ENCODE measurements around the gene ST3GAL4. TPM values are rescaled to one million over a fixed set of nuclear protein-coding genes. Genes with fewer than 3 reads are reported as not detected.

ST3GAL4 gene
- total and polyA plus RNA-seq, 7 experiments from 2014 or later, result 2.7 to 13.4 (median 4.1) TPM

- H3K27ac ChIP-seq (ENCODE audit: low read depth, low read length), result no peak overlapping the region
- H3K27me3 ChIP-seq (ENCODE audit: control insufficient read depth in 2 of 2, insufficient read depth in 2 of 2, low read length in 2 of 2), result no peaks in the 10 kb centered on the region
- no peak for DNase-seq
- ATAC-seq, result no peak
- peak overlapping the region in 2 of 9 donors; percentile 20 to 76 for H3K27ac Mint-ChIP-seq
- CTCF ChIA-PET, result no interaction called here
- peaks cover 3 to 33% (median 17%) of the 10 kb centered on the region in 7 donors for H3K4me1 Mint-ChIP-seq
- H3K27me3 Mint-ChIP-seq, result no peaks in the 10 kb centered on the region
- no peaks in the 10 kb centered on the region for H3K9me3 ChIP-seq (ENCODE audit: control insufficient read depth in 2 of 3, low read length in 3 of 3)
- H3K36me3 ChIP-seq (ENCODE audit: control insufficient read depth in 2 of 3, insufficient read depth in 3 of 3, low read length in 3 of 3), result peaks cover 0 to 30% (median 9%) of the 10 kb centered on the region in 3 experiments
- intact Hi-C loops (cut with micrococcal nuclease), result no loop called here
- peaks cover 0 to 33% (median 5%) of the 10 kb centered on the region in 5 donors for H3K36me3 Mint-ChIP-seq
- POLR2A ChIA-PET, result no interaction called here
- no peak overlapping the region for H3K4me3 ChIP-seq (ENCODE audit: low read length)
- H3K9me3 Mint-ChIP-seq, result no peaks in the 10 kb centered on the region
- H3K4me1 ChIP-seq (ENCODE audit: control insufficient read depth in 2 of 2, insufficient read depth in 2 of 2, low read length in 2 of 2), result peaks cover 0 to 7% of the 10 kb centered on the region in 2 donors
- H3K4me3 Mint-ChIP-seq, result no peak overlapping the region
Observed at GRCh38 chr11:126327281-126328000, 28.0 kb upstream of the ST3GAL4 start.

- CTCF ChIA-PET, result no interaction called here
- H3K36me3 Mint-ChIP-seq, result peaks cover 0 to 33% (median 5%) of the 10 kb centered on the region in 5 donors
- Histone ChIP-seq H3K27ac (ENCODE audit: low read depth, low read length) (no peak overlapping the region), H3K4me3 (ENCODE audit: low read length) (no peak overlapping the region), H3K4me1 (ENCODE audit: control insufficient read depth in 2 of 2, insufficient read depth in 2 of 2, low read length in 2 of 2) (peaks cover 0 to 7% of the 10 kb centered on the region in 2 donors), H3K36me3 (ENCODE audit: control insufficient read depth in 2 of 3, insufficient read depth in 3 of 3, low read length in 3 of 3) (peaks cover 0 to 34% (median 10%) of the 10 kb centered on the region in 3 experiments), H3K9me3 (ENCODE audit: control insufficient read depth in 2 of 3, low read length in 3 of 3) (no peaks in the 10 kb centered on the region), H3K27me3 (ENCODE audit: control insufficient read depth in 2 of 2, insufficient read depth in 2 of 2, low read length in 2 of 2) (no peaks in the 10 kb centered on the region)
- intact Hi-C loops (cut with micrococcal nuclease), result no loop called here
- ATAC-seq (no peak), DNase-seq (no peak)
- H3K4me3 Mint-ChIP-seq, result no peak overlapping the region
- POLR2A ChIA-PET, result no interaction called here
- no peaks in the 10 kb centered on the region for H3K9me3 Mint-ChIP-seq
- peaks cover 3 to 34% (median 17%) of the 10 kb centered on the region in 7 donors for H3K4me1 Mint-ChIP-seq
- peak overlapping the region in 1 of 9 donors; percentile 76 for H3K27ac Mint-ChIP-seq
- no peaks in the 10 kb centered on the region for H3K27me3 Mint-ChIP-seq
Observed at GRCh38 chr11:126328001-126328390, 27.5 kb upstream of the ST3GAL4 start.

- Mint-ChIP-seq H3K27me3 (no peaks in the 10 kb centered on the region), H3K4me3 (no peak overlapping the region), H3K4me1 (peaks cover 3 to 38% (median 17%) of the 10 kb centered on the region in 7 donors), H3K36me3 (peaks cover 3 to 37% (median 9%) of the 10 kb centered on the region in 5 donors), H3K9me3 (no peaks in the 10 kb centered on the region), H3K27ac (peak overlapping the region in 1 of 9 donors; percentile 76)
- Histone ChIP-seq H3K4me3 (ENCODE audit: low read length) (no peak overlapping the region), H3K9me3 (ENCODE audit: control insufficient read depth in 2 of 3, low read length in 3 of 3) (no peaks in the 10 kb centered on the region), H3K27ac (ENCODE audit: low read depth, low read length) (no peak overlapping the region), H3K27me3 (ENCODE audit: control insufficient read depth in 2 of 2, insufficient read depth in 2 of 2, low read length in 2 of 2) (no peaks in the 10 kb centered on the region), H3K36me3 (ENCODE audit: control insufficient read depth in 2 of 3, insufficient read depth in 3 of 3, low read length in 3 of 3) (peaks cover 0 to 38% (median 10%) of the 10 kb centered on the region in 3 experiments), H3K4me1 (ENCODE audit: control insufficient read depth in 2 of 2, insufficient read depth in 2 of 2, low read length in 2 of 2) (peaks cover 0 to 7% of the 10 kb centered on the region in 2 donors)
- DNase-seq, result no peak
- intact Hi-C loops (cut with micrococcal nuclease), result no loop called here
- ChIA-PET POLR2A (no interaction called here), CTCF (no interaction called here)
- no peak for ATAC-seq
Observed at GRCh38 chr11:126328444-126328843, 27.0 kb upstream of the ST3GAL4 start.

- Mint-ChIP-seq H3K9me3 (no peaks in the 10 kb centered on the region), H3K27me3 (no peaks in the 10 kb centered on the region), H3K36me3 (peaks cover 5 to 43% (median 10%) of the 10 kb centered on the region in 5 donors), H3K4me3 (no peak overlapping the region), H3K27ac (peak overlapping the region in 1 of 9 donors; percentile 41), H3K4me1 (peaks cover 3 to 44% (median 17%) of the 10 kb centered on the region in 7 donors)
- no peak overlapping the region for H3K4me3 ChIP-seq (ENCODE audit: low read length)
- no peak for DNase-seq
- H3K27me3 ChIP-seq (ENCODE audit: control insufficient read depth in 2 of 2, insufficient read depth in 2 of 2, low read length in 2 of 2), result no peaks in the 10 kb centered on the region
- no peaks in the 10 kb centered on the region for H3K9me3 ChIP-seq (ENCODE audit: control insufficient read depth in 2 of 3, low read length in 3 of 3)
- ChIA-PET CTCF (no interaction called here), POLR2A (interaction anchor here (0.6 kb wide), 1 partner anchor 1691 kb away, joined by 3 read pairs; no protein-coding TSS in a partner anchor)
- H3K4me1 ChIP-seq (ENCODE audit: control insufficient read depth in 2 of 2, insufficient read depth in 2 of 2, low read length in 2 of 2), result peaks cover 0 to 7% of the 10 kb centered on the region in 2 donors
- intact Hi-C loops (cut with micrococcal nuclease), result no loop called here
- H3K27ac ChIP-seq (ENCODE audit: low read depth, low read length), result no peak overlapping the region
- ATAC-seq, result no peak
- H3K36me3 ChIP-seq (ENCODE audit: control insufficient read depth in 2 of 3, insufficient read depth in 3 of 3, low read length in 3 of 3), result peaks cover 0 to 36% (median 10%) of the 10 kb centered on the region in 3 experiments
Observed at GRCh38 chr11:126328938-126329643, 26.4 kb upstream of the ST3GAL4 start.

GRCh38 chr11:126329644-126330211 is 25.8 kb upstream of the ST3GAL4 start:
- H3K4me1 ChIP-seq (ENCODE audit: control insufficient read depth in 2 of 2, insufficient read depth in 2 of 2, low read length in 2 of 2), result peaks cover 0 to 7% of the 10 kb centered on the region in 2 donors
- no peak overlapping the region for H3K27ac ChIP-seq (ENCODE audit: low read depth, low read length)
- Mint-ChIP-seq H3K27me3 (no peaks in the 10 kb centered on the region), H3K36me3 (peaks cover 5 to 37% (median 10%) of the 10 kb centered on the region in 5 donors), H3K4me1 (peaks cover 3 to 45% (median 18%) of the 10 kb centered on the region in 7 donors), H3K9me3 (no peaks in the 10 kb centered on the region), H3K4me3 (peak overlapping the region in 1 of 10 donors; percentile 51), H3K27ac (peak overlapping the region in 1 of 9 donors; percentile 58)
- intact Hi-C loops (cut with micrococcal nuclease), result no loop called here
- H3K36me3 ChIP-seq (ENCODE audit: control insufficient read depth in 2 of 3, insufficient read depth in 3 of 3, low read length in 3 of 3), result peaks cover 0 to 40% (median 10%) of the 10 kb centered on the region in 3 experiments
- H3K9me3 ChIP-seq (ENCODE audit: control insufficient read depth in 2 of 3, low read length in 3 of 3), result no peaks in the 10 kb centered on the region
- no peak for DNase-seq
- CTCF ChIA-PET, result no interaction called here
- no peak overlapping the region for H3K4me3 ChIP-seq (ENCODE audit: low read length)
- POLR2A ChIA-PET, result interaction anchor here (0.6 kb wide), 1 partner anchor 1691 kb away, joined by 3 read pairs; no protein-coding TSS in a partner anchor
- ATAC-seq, result peak; percentile 60
- no peaks in the 10 kb centered on the region for H3K27me3 ChIP-seq (ENCODE audit: control insufficient read depth in 2 of 2, insufficient read depth in 2 of 2, low read length in 2 of 2)

- Mint-ChIP-seq H3K4me3 (no peak overlapping the region), H3K27ac (no peak overlapping the region), H3K27me3 (no peaks in the 10 kb centered on the region), H3K9me3 (no peaks in the 10 kb centered on the region), H3K36me3 (peaks cover 6 to 34% (median 10%) of the 10 kb centered on the region in 5 donors), H3K4me1 (peaks cover 10 to 46% (median 16%) of the 10 kb centered on the region in 7 donors)
- ChIA-PET POLR2A (no interaction called here), CTCF (no interaction called here)
- no peak overlapping the region for H3K4me3 ChIP-seq (ENCODE audit: low read length)
- intact Hi-C loops (cut with micrococcal nuclease), result no loop called here
- no peak for ATAC-seq
- peaks cover 0 to 7% of the 10 kb centered on the region in 2 donors for H3K4me1 ChIP-seq (ENCODE audit: control insufficient read depth in 2 of 2, insufficient read depth in 2 of 2, low read length in 2 of 2)
- H3K27ac ChIP-seq (ENCODE audit: low read depth, low read length), result no peak overlapping the region
- H3K27me3 ChIP-seq (ENCODE audit: control insufficient read depth in 2 of 2, insufficient read depth in 2 of 2, low read length in 2 of 2), result no peaks in the 10 kb centered on the region
- H3K9me3 ChIP-seq (ENCODE audit: control insufficient read depth in 2 of 3, low read length in 3 of 3), result no peaks in the 10 kb centered on the region
- no peak for DNase-seq
- H3K36me3 ChIP-seq (ENCODE audit: control insufficient read depth in 2 of 3, insufficient read depth in 3 of 3, low read length in 3 of 3), result peaks cover 0 to 47% (median 10%) of the 10 kb centered on the region in 3 experiments
Observed at GRCh38 chr11:126331286-126331685, 24.2 kb upstream of the ST3GAL4 start.
